ENCODE measurements around the gene NANOS2. TPM values are rescaled to one million over a fixed set of nuclear protein-coding genes. Genes with fewer than 3 reads are reported as not detected.

The NANOS2 gene
- total and polyA plus RNA-seq, 9 of the 15 experiments (the other 6 are each of a cell fraction or from before 2014, with no cell fraction given) = not detected

DNA sequence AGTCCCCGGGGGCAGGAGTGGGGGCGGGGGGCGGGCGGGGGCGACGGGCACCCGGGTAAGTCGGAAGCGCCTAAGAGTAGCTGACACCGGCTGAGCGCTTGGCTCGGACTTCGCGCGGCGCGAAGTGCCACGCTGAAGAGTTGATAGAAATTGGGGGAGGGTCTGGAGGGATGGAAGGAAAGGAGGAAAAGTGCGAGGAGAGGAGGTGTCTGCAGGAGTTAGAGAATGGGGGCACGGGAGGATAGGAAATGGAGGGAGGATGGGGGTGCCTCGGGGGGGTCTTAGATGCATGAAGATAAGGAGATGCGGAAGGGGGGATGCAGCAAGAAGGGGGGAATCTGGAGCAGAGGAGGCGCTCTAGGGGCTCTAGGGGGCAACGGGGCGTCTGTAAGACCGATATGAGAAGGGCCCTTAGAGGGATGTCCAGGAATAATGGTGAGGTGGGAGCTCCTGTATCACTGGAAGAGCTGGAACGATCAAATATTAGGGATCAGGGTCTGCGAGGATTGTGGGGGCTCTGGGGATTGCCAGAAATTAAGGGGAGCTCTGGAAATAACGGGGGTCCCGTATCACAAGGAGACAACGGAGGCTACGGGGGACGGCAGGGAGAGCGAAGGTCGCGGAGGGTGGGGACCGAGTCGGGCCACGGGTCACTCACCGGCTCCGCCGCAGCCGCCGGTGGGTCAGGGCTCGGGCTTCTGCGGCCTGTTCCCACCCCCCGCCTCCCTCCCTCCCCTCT, 12.5 kb downstream of the NANOS2 start, which contains the start of gene MYPOP (continued):
- TF ChIP-seq, protein P1, sequence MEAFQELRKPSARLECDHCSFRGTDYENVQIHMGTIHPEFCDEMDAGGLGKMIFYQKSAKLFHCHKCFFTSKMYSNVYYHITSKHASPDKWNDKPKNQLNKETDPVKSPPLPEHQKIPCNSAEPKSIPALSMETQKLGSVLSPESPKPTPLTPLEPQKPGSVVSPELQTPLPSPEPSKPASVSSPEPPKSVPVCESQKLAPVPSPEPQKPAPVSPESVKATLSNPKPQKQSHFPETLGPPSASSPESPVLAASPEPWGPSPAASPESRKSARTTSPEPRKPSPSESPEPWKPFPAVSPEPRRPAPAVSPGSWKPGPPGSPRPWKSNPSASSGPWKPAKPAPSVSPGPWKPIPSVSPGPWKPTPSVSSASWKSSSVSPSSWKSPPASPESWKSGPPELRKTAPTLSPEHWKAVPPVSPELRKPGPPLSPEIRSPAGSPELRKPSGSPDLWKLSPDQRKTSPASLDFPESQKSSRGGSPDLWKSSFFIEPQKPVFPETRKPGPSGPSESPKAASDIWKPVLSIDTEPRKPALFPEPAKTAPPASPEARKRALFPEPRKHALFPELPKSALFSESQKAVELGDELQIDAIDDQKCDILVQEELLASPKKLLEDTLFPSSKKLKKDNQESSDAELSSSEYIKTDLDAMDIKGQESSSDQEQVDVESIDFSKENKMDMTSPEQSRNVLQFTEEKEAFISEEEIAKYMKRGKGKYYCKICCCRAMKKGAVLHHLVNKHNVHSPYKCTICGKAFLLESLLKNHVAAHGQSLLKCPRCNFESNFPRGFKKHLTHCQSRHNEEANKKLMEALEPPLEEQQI (IDR thresholded peaks at IDR 0.05) = no peak
- no peak for TF ChIP-seq CTCFL (IDR thresholded peaks at IDR 0.05; ENCODE audit: borderline replicate concordance, insufficient read depth, low read depth, low read length, poor library complexity, severe bottlenecking)
- TF ChIP-seq, protein P2, sequence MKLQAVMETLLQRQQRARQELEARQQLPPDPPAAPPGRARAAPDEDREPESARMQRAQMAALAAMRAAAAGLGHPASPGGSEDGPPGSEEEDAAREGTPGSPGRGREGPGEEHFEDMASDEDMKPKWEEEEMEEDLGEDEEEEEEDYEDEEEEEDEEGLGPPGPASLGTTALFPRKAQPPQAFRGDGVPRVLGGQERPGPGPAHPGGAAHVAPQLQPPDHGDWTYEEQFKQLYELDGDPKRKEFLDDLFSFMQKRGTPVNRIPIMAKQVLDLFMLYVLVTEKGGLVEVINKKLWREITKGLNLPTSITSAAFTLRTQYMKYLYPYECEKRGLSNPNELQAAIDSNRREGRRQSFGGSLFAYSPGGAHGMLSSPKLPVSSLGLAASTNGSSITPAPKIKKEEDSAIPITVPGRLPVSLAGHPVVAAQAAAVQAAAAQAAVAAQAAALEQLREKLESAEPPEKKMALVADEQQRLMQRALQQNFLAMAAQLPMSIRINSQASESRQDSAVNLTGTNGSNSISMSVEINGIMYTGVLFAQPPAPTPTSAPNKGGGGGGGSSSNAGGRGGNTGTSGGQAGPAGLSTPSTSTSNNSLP (IDR thresholded peaks at IDR 0.05; ENCODE audit: borderline replicate concordance, low read depth, low read length) = no peak
- TF ChIP-seq FOXJ2 (tag; IDR thresholded peaks at IDR 0.05) = no peak
- peak; percentile 66 for TF ChIP-seq ZFX (CRISPR knock-in tag; IDR thresholded peaks at IDR 0.05)

All from K562 (cell line).